Gastroesophageal sphincter (tissue), 3 donors: ENCODE data around the gene SF3B3.

Experiments used
- POLR2AphosphoS5 ChIP-seq: sonication (generic); formaldehyde crosslinking; IDR thresholded peaks from one replicate; pipeline ENCODE4 v1.6.1; 2017; ENCODE audit warnings: antibody characterized with exemption
- TF ChIP-seq, protein P1 (sequence below), 4 experiments: fragments of 200-600 bp in 2 of 4; fragments of 450-650 bp in 2 of 4; sonication (generic) in 1 of 4; IDR thresholded peaks; one replicate each; pipeline ENCODE4 v1.5.1; 2017 to 2019; ENCODE audit warnings: antibody characterized with exemption in 4 of 4, mild to moderate bottlenecking in 2 of 4, moderate library complexity in 2 of 4

DNA sequence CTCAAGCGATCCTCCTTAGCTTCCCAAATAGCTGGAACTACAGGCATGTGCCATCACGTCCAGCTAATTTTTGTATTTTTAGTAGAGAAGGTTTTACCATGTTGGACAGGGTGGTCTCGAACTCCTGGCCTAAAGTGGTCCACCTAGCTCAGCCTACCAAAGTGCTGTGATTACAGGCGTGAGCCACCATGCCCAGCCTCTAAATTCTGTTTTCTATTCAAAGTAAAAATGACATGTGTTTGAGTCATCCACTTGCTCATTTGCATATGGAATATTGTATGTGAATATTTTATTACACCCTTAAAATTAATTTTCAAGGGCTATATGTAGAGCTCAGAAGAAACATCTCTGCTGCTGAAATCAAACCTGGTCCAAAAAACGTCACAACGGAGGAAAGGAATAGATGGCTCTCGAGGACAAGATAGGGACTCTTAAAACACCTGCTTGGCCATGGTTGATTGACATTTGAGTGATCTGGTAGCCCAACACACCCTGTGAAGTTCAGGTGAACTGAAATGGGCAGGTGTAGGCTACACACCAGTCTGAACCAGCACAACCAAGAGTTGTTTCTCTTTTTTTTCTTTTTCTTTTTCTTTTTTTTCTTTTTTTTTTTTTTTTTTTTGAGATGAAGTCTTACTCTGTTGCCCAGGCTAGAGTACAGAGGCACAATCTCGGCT lies 51.1 kb downstream of the SF3B3 start:
- TF ChIP-seq, protein P1, sequence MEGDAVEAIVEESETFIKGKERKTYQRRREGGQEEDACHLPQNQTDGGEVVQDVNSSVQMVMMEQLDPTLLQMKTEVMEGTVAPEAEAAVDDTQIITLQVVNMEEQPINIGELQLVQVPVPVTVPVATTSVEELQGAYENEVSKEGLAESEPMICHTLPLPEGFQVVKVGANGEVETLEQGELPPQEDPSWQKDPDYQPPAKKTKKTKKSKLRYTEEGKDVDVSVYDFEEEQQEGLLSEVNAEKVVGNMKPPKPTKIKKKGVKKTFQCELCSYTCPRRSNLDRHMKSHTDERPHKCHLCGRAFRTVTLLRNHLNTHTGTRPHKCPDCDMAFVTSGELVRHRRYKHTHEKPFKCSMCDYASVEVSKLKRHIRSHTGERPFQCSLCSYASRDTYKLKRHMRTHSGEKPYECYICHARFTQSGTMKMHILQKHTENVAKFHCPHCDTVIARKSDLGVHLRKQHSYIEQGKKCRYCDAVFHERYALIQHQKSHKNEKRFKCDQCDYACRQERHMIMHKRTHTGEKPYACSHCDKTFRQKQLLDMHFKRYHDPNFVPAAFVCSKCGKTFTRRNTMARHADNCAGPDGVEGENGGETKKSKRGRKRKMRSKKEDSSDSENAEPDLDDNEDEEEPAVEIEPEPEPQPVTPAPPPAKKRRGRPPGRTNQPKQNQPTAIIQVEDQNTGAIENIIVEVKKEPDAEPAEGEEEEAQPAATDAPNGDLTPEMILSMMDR (IDR thresholded peaks at IDR 0.05) = no peak
- TF ChIP-seq POLR2AphosphoS5 = no peak
